PC-3 (cell line): ENCODE results near the gene SEC22B.
"Not testable (repeated sequence)": the region's sequence is repeated elsewhere in the genome, so short reads cannot be mapped to it uniquely, and the experiment has no call there.

Experiments used
- CTCF ChIP-seq: fragments of 300-600 bp; sonication (generic); conservative IDR thresholded peaks from 2 replicates; pipeline ENCODE4 v1.5.1; 2017; ENCODE audit warnings: antibody characterized with exemption, low read depth, mild to moderate bottlenecking, low read length
- EZH2 ChIP-seq: fragments of 300-600 bp; sonication (generic); IDR thresholded peaks from one replicate; pipeline ENCODE4 v1.6.1; 2017; ENCODE audit warnings: antibody characterized with exemption, mild to moderate bottlenecking, low read length; ENCODE audit not compliant: unreplicated experiment
- EZH2phosphoT487 ChIP-seq: fragments of 300-600 bp; sonication (generic); IDR thresholded peaks from 2 replicates; pipeline ENCODE4 v1.6.1; 2018; ENCODE audit warnings: mild to moderate bottlenecking, antibody characterized with exemption, low read length, borderline replicate concordance

GRCh38 chr1:120158086-120158485, 18.2 kb downstream of the SEC22B start:
- TF ChIP-seq CTCF, EZH2, EZH2phosphoT487: not testable (repeated sequence)
